ENCODE measurements around the gene NEXN.

DNA sequence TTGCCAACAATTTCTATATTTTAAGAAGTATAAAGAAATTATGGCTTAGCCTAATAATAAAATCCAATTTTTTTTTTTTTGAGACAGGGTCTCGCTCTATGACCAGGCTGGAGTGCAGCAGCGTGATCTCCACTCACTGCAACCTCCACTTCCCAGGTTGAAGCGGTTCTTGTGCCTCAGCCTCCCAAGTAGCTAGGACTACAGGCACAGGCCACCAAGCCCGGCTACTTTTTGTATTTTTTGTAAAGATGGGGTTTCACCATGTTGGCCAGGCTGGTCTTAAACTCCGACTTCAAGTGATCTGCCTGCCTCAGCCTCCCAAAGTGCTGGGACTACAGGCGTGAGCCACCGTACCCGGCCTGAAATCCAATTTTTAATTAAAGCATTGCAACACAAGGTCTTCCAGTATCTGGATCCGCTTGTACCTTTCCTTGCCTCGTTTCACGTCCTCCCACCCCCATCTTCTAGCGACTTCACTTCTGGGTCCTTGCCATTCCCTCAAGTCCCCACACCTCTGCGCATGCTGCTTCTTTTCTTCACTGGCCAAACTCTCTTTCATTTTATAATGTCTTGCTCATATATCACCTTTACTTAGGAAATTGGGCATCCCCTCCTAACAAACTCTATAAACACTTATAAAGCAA, 88.1 kb downstream of the NEXN start:
- no peak for TF ChIP-seq EZH2 (IDR thresholded peaks at IDR 0.05; ENCODE audit: insufficient read depth, low read length)
- TF ChIP-seq, protein P1, sequence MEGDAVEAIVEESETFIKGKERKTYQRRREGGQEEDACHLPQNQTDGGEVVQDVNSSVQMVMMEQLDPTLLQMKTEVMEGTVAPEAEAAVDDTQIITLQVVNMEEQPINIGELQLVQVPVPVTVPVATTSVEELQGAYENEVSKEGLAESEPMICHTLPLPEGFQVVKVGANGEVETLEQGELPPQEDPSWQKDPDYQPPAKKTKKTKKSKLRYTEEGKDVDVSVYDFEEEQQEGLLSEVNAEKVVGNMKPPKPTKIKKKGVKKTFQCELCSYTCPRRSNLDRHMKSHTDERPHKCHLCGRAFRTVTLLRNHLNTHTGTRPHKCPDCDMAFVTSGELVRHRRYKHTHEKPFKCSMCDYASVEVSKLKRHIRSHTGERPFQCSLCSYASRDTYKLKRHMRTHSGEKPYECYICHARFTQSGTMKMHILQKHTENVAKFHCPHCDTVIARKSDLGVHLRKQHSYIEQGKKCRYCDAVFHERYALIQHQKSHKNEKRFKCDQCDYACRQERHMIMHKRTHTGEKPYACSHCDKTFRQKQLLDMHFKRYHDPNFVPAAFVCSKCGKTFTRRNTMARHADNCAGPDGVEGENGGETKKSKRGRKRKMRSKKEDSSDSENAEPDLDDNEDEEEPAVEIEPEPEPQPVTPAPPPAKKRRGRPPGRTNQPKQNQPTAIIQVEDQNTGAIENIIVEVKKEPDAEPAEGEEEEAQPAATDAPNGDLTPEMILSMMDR (IDR thresholded peaks at IDR 0.05; ENCODE audit: insufficient read depth, low read depth, low read length): no peak
